Measurements from ENCODE around the gene KCNG1.
"Not testable (repeated sequence)": the region's sequence is repeated elsewhere in the genome, so short reads cannot be mapped to it uniquely, and the experiment has no call there.

The KCNG1 gene

GRCh38 chr20:51022803-51023616, at the start of gene KCNG1:
Gene KCNG1, minus strand, starts transcription at chr20:51023107. Its CDS starts 12,769 bp downstream, at chr20:51010338.
- no peak for DNase-seq

DNA sequence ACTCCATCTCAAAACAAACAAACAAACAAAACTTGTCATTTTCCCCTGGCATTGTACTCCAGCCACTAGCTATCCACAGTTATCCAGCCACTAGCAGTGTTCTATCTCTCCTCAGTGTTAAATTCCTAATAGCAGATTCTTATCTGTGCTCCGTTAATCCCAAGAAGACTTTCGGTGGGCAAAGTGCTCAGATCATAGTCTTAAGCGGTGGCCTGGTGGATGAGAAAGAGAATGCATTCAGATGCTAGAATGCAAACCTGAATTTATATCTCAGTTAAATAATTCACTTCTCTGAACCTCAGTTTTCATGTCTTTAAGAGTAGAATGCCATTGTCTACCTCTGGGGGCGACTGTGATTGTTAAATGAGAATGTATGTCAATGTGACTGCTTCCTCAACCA, 47.7 kb upstream of the KCNG1 start:
- no peak for DNase-seq

GRCh38 chr20:51067792-51068191, 44.9 kb upstream of the KCNG1 start:
- DNase-seq: no peak

DNA sequence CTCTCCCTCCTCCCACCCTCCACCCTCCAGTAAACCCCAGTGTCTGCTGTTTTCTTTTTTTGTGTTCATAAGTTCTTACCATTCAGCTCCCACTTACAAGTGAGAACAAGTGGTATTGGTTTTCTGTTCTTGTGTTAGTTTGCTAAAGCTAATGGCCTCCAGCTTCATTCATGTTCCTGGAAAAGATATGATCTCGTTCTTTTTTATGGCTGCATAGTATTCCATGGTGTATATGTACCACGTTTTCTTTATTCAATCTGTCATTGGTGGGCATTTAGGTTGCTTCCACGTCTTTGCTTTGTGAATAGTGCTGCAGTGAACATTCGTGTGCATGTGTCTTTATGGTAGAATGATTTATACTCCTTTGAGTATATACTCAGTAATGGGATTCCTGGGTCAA, 42.7 kb upstream of the KCNG1 start:
- no peak for DNase-seq

GRCh38 chr20:51064137-51064536, 41.2 kb upstream of the KCNG1 start:
- no peak for DNase-seq

DNA sequence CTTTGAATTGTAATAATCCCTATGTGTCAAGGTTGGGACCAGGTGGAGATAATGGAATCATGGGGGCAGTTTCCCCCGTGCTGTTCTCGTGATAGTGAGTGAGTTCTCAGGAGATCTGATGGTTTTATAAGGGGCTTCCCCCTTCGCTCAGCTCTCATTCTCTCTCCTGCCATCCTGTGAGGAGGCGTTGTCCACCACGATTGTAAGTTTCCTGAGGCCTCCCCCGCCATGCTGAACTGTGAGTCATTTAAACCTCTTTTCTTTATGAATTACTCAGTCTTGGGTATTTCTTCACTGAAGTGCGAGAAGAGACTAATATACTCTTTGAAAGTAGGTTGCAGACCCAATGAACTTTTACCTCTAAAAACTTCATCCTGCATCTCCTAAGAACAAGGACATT, 39.2 kb upstream of the KCNG1 start:
- no peak for DNase-seq

DNA sequence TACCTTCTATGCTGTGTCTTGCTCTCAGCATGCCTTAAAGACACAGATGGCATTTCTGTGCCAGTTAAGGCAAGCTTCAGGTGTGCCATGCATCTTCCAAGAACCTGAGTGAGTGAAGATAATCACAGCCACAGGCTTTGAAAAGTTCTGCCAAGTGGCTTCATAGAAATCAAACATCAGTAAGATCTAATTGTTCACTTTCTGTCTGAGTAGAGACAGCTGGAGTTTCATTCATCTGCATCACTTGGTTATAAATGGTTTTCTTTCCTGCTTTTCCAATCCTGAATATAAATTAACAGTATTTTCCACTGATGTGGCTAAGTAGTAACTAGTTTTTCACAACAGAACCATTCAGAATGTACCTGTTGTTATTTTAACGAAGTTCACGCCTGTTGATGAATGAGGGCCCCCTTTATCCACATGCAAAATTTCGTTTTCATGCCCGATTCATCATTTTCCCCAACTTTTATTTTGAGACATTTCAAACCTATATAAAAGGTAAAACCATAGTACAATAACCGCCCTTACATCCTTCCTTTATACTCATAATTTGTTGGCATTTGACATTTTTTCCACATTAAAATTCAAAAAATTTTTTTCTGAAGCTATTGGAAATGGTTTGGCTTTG, 38.6 kb upstream of the KCNG1 start:
- no peak for DNase-seq

- DNase-seq: no peak
Observed at GRCh38 chr20:51060301-51060700, 37.4 kb upstream of the KCNG1 start.

- DNase-seq: no peak
Observed at GRCh38 chr20:51059862-51060261, 37.0 kb upstream of the KCNG1 start.

DNA sequence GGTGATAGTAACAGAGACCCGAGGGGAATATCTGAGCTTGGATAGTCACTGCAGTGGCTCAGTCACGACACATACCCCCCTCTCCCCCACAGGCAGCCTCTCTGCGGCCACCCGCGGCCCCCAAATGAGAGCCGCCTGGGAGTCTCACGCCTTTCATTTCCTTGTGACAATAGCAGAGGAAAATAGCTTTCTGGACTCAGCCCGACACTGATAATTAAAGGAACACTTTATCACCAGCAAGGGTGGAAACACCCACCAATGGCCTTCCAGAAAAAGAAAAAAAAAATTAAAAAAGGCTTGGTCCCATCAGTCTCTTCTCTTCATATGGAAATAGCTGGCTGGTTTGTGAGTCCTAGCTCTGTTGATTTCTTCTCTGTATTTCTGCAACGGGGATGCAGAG, 35.1 kb upstream of the KCNG1 start:
- no peak for DNase-seq

GRCh38 chr20:51054233-51054632, 31.3 kb upstream of the KCNG1 start:
- no peak for DNase-seq

- no peak for DNase-seq
Observed at GRCh38 chr20:51050531-51051075, 27.7 kb upstream of the KCNG1 start.

DNA sequence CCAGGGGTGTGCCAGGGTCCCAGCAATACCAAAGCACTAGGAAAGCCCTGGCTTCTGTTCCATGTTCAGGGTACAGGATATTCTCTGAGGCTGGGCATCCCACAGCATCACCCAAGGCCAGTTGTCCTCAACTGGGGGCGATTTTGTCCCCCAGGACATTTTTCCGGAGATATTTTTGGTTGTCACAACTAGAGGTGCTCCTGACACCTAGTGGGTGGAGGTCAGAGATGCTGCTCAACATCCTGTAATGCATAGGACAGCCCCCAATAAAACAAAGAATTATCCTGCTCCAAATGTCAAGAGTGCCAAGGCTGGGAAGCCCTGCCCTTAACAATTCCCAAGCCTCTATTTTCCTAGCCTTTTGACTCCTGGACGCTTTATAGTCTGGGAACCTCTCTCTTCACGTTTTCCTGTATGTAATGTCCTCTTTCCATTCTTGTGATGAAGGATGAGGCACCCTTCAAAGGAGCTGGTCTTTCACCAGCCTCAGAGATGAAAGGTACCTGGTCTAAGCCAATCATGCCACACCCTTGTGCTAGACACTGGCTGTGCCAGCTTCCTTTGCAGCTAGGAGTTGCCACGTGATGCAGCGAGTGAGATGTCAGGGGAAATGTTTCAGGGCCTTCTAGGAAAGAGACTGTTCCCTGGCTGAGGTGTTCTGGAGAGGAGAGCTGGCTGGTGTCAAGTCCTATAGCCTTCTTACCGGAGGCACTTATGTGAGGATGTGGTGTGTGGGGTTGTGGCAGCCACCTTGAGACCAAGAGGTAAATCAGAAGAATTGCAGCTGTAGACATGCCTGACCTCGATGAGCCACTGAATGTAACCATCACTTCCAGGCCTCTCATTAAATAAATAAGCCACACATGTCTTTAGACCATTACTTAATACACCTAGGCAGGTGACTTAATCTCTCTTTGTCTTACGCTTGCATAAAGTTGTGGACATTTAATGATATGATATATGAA, 23.4 kb upstream of the KCNG1 start:
- DNase-seq: no peak

- not testable (repeated sequence) for DNase-seq
Observed at GRCh38 chr20:51045492-51045891, 22.6 kb upstream of the KCNG1 start.

DNA sequence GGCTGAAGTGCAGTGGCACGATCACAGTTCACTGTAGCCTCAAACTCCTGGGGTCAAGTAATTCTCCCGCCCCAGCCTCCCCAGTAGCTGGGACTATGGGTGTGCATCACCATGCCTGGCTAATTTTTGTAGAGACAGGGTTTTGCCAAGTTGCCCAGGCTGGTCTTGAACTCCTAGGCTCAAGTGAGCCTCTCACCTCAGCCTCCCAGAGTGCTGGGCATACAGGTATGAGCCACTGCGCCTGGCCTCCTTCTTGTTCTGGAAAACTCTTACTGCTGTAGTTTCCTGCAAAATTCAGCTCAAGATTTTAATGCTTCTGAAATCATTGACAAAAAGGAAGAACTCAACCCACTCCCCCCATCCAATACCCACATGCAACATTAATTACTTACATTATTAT, 21.9 kb upstream of the KCNG1 start:
- no peak for DNase-seq

GRCh38 chr20:51043811-51044210, 20.9 kb upstream of the KCNG1 start:
- DNase-seq: no peak

DNA sequence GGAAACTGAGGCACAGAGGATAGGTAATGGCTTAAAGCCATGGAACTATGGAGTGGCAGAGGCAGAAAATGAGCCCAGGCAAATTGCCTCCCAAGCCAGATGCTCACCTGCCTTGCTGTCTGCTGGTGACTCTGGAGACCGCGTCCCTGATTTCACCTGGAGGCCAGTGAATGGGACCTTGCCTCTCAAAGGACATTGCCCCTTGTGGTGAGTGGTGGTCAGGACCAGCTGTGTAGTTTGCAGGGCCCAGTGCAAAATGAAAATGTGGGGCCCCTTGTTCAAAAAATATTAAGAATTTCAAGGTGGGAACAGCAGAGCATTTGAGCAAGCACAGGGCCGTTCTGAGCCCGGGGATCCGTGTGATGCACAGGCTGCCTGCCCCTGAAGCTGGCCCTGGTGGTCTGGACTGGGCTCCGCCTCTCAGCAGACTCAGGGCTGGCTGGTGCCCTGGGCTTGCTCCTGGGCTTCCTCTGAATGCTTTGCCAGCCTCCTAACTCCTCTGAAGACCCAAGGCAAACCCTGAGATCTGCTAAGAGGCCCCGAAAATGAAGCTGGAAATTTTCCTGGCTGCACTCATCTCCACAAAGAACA, 19.8 kb upstream of the KCNG1 start:
- no peak for DNase-seq

- DNase-seq: no peak
Observed at GRCh38 chr20:51042064-51042463, 19.2 kb upstream of the KCNG1 start.

DNA sequence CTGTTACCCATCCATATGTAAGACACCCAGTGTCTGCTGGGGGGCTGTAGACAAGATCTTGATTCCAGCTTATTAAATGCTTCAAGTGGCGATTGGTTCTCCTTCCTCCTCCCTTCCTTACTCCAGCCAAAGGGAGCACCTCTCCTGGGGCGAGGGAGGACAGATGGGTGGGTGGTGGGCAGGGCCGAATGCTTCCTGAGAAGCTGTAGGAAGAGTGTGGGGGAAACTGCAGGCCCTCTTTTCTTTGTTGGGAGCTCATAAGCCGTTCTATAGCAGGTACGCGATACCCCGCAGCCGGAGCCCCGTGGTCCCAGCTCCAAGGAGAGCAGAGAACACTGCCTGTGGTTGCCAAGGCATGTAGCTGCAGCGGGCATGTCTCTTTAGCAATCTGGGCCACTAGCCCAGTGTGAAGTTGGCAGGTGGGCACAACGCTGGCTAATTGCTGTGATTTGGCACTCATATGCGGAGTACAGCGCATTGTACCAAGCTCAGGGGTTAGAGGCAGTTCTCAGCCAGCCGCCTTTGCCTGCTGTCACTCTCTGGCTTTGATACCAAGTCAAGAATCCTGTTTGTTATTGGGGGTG, 14.7 kb upstream of the KCNG1 start:
- peak; percentile 78 to 84 for DNase-seq

DNA sequence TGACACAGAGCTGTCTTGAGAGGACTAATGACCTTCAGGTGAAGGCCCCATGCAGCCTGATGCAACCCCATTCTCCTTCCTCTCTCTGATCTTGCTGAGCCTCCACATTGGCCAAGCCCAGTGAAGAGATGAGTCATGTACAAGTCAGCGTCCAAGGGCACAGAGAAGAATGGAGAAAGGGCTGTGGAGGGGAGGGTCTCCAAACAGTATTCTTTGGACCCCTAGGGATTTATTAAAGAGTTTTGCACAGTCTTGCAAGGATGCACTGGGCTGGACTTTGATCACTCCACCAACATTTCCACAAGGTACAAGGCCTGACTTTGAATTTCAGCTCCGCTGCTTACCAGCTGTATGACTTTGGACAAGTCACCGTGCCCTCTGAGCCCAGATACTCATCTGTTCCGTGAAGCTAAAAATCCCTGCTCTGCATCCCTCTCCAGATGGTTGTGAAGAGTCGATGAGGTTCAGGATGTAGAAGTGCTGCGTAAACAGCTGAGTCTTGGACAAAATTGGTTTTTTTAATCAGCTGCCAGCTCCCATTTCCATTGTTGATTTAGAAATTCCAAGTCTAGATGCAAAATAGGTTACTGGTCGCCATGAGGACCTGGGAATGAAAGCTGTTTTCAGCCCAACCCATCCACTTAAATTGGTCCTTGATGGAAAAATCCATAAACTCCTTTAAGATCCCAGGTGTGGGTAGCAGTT, 14.1 kb upstream of the KCNG1 start:
- DNase-seq: no peak

- no peak for DNase-seq
Observed at GRCh38 chr20:51036226-51036625, 13.3 kb upstream of the KCNG1 start.
